Stimulated activated CD8-positive, alpha-beta memory T cell treated with anti-CD3 and anti-CD28 coated beads, Interleukin-4, amount 100 ng/mL, for 1 hour (primary cell): ENCODE results near the gene ACTN4.

Experiments used
- DNase-seq, 2 donors: peaks; one replicate each; pipeline ENCODE4 v3.0.0-alpha.2; 2020; ENCODE audit warnings: low read depth in 2 of 2, low spot score in 1 of 2

The ACTN4 gene

GRCh38 chr19:38660724-38661123 lies 13.3 kb downstream of the ACTN4 start:
- DNase-seq: no peak

GRCh38 chr19:38661136-38661535 lies 13.7 kb downstream of the ACTN4 start:
- DNase-seq: no peak

DNA sequence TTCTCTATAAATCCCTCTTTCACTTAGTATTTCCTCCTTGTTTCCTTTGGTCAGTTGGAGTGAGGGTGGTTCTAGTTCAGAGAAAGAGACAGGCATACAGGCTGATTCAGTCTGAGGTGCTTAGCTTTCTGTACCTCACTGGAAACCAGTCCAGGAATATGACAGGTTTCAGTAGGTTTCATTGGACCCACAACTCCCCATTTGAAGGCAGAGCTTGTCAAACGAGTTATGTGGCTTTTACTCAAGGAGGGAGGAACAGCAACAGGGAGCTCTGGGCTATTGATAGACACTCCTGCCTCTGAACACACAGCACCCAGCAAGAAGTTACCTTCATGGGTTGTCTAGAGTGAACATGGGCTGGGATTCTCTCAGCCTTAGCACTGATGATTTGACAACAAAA lies 14.5 kb downstream of the ACTN4 start:
- DNase-seq: no peak

- DNase-seq: no peak
Observed at GRCh38 chr19:38662537-38663155, 15.2 kb downstream of the ACTN4 start.

- no peak for DNase-seq
Observed at GRCh38 chr19:38663156-38663651, 15.8 kb downstream of the ACTN4 start.

- DNase-seq: no peak
Observed at GRCh38 chr19:38663957-38664502, 16.6 kb downstream of the ACTN4 start.

GRCh38 chr19:38664503-38665211 lies 17.2 kb downstream of the ACTN4 start:
- DNase-seq: no peak

- DNase-seq: no peak
Observed at GRCh38 chr19:38665219-38665931, 17.9 kb downstream of the ACTN4 start.

DNA sequence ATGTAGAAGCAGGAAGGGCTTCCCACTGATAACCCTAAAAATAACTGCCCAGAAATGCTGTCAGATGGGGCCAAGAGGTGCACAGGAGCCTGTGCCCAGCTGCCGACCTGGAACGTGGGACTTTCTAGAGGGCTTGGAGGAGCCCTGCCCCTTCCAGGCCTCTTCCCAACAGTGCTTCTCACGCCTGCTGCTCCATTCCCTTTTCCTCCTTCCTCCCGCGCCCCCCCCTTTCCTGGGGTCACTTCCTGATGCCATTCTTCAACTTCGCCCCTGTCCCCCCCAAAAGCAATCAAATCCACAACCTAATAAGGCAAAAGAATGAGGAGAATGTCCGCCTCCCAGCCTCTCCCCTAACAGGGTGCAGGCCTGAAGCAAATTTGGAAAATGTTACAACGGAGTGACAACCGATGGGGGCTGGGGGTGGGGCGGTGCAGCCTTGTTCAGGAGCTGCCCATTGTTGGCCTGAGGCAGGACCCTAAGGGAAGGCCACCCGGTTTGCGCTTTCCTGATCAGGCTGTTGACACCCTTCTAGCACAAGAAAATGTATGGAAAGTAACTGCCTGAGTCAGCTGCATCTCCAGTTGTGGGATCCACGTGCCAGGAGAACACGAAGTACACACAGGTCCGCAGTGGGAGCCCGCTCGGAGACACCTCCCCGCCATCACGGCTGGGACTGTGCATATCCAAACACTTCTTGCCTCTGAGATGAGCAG lies 18.7 kb downstream of the ACTN4 start:
- DNase-seq: no peak

DNA sequence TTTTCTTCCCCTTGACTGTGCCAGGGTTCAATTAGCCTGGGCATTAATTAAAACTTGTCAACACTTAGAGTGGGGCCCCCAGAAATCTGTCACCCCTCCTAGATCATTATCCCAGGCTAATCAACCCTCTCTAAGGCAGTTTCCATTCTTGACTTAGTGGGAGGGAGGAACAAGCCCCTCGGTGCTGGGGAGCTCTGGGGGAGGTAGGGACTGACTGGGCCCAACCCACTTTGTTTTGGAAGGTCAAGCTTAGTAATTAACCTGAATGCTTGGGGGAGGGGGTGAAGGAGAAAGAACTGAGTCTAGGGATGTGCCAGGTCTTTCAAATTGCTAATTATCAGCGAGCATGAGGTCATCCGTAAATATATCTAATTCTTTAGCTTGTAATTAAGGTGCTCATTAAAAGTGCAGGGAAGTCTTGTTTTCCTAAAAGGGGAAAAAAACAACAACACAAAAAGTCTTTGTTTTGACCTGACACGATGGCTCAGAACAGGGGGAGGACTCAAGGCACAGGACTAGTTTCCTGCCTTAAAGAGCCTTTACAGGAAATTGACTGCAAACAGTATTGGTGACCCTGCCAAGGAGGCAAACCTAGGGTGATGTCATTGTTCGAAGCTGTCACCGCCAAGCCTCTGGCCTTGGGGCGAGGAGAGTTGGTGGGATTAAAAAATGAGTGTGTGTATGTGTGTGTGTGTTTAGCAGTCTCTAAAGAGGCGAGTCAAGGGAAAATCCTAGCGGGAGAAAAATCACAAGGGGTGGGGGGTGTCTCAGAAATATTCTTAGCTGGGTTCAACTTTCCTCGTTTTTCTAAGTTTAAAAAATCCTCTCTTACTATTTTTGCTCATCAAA lies 19.4 kb downstream of the ACTN4 start:
- no peak for DNase-seq

DNA sequence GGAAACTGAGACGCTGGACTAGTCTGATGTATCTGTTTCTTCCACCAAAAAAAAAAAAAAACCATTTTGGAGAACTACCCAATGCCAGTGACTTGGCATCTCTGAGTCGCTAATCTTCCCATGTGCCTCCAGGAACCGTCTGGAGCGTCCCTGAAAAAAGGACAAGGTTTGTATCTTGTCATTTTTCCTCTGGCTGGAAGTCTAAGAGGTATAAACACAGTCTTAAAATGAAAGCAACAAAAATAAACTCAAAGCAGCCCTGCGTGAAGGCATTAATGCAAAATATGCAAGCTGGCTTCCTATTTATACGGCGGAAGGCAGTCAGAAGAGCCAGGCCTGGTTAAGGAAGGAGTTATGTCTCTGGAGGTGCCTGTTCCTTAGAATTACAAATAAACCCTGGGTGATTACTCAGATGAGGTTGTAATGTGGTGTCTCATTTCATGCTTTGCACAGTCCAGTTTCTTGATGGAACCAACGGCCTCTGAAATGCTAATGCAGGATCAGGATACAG lies 20.3 kb downstream of the ACTN4 start:
- no peak for DNase-seq

DNA sequence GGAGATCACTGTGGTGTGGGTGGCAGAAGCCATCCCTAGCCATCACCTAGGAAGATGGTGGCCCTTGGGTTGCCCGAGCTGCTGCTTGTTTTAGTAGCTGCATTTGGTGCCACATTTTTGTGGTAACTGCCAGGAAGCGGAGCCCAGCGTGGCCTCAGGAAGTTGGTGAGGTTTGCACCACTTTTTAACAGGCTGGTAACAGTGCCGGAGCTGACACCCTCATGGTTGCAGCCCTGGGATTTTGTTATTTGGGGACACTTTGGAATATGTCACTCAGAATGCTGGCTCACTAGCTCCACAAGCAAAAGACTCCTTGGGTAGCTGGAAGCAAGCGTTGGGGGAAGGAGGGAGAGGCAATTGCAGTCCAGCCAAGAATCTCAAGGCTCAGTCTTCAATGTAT lies 22.1 kb downstream of the ACTN4 start:
- no peak for DNase-seq

GRCh38 chr19:38670921-38671398 lies 23.5 kb downstream of the ACTN4 start:
- no peak for DNase-seq

GRCh38 chr19:38671654-38672053 lies 24.2 kb downstream of the ACTN4 start:
- no peak for DNase-seq

DNA sequence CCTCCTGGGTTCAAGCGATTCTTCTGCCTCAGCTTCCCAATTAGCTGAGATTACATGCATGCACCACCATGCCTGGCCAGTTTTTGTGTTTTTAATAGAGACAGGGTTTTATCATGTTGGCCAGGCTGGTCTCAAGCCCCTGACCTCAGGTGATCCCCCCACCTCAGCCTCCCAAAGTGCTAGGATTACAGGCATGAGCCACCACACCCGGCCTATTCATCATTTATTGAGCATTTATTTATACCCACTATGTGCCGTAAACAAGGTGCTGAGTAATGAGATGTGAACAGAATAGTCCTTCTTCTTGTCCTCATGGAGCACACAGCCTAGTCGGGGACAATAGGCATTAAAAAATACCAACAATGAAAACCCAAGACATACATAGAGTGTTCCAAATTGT lies 25.6 kb downstream of the ACTN4 start:
- DNase-seq: no peak

GRCh38 chr19:38674388-38675171 lies 27.1 kb downstream of the ACTN4 start:
- no peak for DNase-seq

DNA sequence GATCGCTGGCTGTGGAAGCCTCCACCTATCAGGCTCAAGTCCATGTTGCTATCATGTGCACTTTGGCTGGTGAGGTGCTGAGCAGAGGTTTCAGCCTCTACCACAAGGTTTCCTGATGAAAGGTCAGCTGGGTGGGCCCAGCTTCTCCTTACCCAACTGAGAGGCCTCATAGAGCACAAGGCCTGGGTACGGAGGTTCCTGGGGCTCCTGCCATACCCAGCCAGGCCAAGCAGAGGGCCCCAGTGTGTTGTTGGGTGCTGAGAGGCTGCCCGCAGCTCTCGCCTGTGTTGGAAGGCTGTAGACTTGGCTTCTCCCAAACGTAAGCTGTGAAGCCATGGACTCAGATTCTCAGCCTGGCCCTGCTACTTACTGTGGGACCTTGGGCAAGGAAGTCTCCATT lies 28.2 kb downstream of the ACTN4 start:
- DNase-seq: no peak

DNA sequence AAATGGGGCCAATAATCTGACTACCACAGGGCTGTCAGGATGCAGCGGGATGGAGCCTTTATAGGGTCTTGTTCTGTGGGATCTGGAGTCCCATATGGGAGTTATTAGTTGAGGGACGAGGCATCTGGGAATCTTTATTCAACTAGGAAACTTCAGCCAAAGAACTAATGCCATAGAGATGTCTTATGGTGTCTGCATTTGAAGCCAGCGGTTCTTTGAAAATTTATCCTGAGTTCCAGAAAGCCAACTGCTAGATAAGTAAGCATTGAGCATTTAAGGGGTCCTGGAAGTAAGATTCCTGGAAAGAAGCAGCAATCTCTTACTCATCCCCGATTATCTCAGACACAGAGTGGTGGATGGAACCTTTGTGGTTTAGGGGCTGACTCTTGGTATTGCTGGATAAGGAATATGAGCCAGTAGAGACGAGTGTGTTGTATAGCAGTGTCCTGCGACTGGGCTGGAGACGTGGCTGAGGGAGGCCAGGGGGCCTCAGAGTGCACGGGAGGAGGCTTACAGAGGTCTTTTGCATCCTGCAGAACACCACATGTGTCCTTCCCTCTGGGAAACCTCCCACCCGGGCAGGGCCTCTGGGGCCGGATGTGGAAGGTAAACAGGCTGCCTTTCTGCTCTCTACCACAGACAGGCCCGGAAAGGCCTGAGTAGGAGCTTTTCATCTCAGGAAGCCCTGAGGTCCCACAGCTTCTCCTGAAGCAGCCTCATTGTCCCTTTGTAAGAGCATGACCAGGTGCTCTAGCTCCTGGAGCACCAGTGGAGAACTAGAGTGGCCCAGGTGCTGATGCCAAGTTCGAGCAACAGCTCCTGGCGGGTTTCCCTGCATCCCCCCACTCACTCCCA lies 28.8 kb downstream of the ACTN4 start:
- no peak for DNase-seq
